ENCODE measurements around the gene GIT1. TPM values are rescaled to one million over a fixed set of nuclear protein-coding genes. Genes with fewer than 3 reads are reported as not detected.

Gene GIT1
- total and polyA plus RNA-seq, 2 experiments from 2014 or later, result 37.5 to 52.1 TPM

DNA sequence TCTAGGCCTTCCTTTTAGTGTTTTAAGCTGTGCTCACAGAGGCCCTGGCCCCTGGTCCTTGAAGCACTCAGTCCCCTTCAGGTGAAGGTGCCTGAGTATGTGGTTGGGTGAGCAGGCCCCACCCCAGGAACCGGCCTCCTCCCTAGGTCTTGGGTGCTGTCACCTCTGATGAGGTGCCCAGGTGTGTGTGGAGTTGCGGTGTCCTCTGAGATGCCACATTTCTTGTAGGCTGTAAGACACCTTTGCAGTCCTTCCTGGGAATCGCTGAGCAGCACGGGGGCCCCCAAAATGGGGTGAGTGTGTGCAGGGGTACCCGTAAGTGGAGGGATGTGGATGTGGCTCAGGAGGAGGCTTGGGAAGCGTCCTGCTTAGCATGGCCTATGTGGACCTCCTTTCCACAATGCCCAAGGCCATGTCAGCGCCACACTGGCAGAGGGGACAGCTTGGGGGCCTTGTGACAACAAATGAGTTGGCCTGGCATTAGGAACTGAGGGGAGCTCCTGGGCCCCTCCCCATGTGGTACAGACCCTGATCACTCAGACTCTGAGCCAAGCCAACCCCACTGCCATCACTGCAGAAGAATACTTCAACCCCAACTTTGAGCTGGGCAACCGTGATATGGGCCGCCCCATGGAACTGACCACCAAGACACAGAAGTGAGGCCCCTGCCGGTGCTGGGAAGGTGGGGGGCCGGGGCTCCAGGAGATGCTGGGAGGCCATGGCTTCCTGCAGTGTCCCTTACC lies 22.1 kb upstream of the GIT1 start:
- no peak overlapping the region for H3K4me3 ChIP-seq
- TF ChIP-seq, protein P1, sequence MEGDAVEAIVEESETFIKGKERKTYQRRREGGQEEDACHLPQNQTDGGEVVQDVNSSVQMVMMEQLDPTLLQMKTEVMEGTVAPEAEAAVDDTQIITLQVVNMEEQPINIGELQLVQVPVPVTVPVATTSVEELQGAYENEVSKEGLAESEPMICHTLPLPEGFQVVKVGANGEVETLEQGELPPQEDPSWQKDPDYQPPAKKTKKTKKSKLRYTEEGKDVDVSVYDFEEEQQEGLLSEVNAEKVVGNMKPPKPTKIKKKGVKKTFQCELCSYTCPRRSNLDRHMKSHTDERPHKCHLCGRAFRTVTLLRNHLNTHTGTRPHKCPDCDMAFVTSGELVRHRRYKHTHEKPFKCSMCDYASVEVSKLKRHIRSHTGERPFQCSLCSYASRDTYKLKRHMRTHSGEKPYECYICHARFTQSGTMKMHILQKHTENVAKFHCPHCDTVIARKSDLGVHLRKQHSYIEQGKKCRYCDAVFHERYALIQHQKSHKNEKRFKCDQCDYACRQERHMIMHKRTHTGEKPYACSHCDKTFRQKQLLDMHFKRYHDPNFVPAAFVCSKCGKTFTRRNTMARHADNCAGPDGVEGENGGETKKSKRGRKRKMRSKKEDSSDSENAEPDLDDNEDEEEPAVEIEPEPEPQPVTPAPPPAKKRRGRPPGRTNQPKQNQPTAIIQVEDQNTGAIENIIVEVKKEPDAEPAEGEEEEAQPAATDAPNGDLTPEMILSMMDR (IDR thresholded peaks at IDR 0.05; ENCODE audit: low read depth, low read length), result no peak
- no peak for DNase-seq (ENCODE audit: low read depth in 1 of 2, low spot score in 1 of 2)
- no peaks in the 10 kb centered on the region for H3K36me3 ChIP-seq
- H3K27me3 ChIP-seq, result peaks cover 7% of the 10 kb centered on the region
- no peaks in the 10 kb centered on the region for H3K4me1 ChIP-seq (ENCODE audit: low read depth)
- no peak overlapping the region for H3K27ac ChIP-seq
- H3K9me3 ChIP-seq (ENCODE audit: low read depth), result no peaks in the 10 kb centered on the region

DNA sequence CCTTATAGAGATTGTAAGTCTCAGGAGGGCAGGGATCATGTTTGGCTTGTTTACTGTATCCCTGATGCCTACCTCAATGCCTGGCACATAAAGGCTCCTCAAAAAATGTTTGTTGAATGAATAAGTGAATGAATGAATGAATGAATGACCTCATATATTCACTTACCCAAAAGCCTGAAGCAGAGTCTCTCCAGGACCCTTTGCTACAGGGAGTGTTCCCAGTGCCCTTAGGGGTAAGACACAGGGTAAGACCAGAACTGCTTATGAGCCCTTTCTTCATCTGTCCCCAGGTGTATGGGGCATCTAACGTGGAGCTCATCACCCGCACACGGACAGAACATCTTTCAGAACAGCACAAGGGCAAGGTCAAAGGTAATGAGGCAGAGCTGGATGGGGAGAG lies 20.9 kb upstream of the GIT1 start:
- no peak for DNase-seq (ENCODE audit: low read depth in 1 of 2, low spot score in 1 of 2)
- H3K27ac ChIP-seq, result no peak overlapping the region
- TF ChIP-seq, protein P1 (IDR thresholded peaks at IDR 0.05; ENCODE audit: low read depth, low read length), result no peak

DNA sequence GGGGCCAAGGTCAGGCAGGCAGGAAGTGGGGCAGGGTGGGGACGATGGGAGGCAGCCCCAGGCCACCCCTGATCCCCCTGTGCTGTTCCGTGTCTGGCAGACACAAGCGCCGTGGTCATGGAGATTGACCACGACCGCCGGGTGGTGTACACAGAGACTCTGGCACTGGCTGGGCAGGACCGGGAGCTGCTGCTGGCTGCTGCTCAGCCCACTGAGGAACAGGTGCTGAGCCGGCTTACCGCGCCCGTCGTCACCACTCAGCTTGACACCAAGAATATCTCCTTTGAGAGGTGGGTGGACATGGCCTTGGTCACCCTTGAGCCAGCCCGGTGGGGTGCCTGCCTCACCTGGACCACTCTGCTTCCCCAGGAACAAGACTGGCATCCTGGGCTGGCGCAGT lies 19.5 kb upstream of the GIT1 start:
- TF ChIP-seq, protein P1 (IDR thresholded peaks at IDR 0.05; ENCODE audit: low read depth, low read length), result no peak
- DNase-seq (ENCODE audit: low read depth in 1 of 2, low spot score in 1 of 2), result no peak
- Histone ChIP-seq H3K9me3 (ENCODE audit: low read depth) (no peaks in the 10 kb centered on the region), H3K36me3 (no peaks in the 10 kb centered on the region), H3K27me3 (no peaks in the 10 kb centered on the region), H3K27ac (no peak overlapping the region), H3K4me3 (no peak overlapping the region), H3K4me1 (ENCODE audit: low read depth) (no peaks in the 10 kb centered on the region)

More for the DNA sequence above, 20.9 kb upstream of the GIT1 start:
- Histone ChIP-seq H3K36me3 (no peaks in the 10 kb centered on the region), H3K9me3 (ENCODE audit: low read depth) (no peaks in the 10 kb centered on the region), H3K4me3 (no peak overlapping the region), H3K27me3 (no peaks in the 10 kb centered on the region), H3K4me1 (ENCODE audit: low read depth) (no peaks in the 10 kb centered on the region)

DNA sequence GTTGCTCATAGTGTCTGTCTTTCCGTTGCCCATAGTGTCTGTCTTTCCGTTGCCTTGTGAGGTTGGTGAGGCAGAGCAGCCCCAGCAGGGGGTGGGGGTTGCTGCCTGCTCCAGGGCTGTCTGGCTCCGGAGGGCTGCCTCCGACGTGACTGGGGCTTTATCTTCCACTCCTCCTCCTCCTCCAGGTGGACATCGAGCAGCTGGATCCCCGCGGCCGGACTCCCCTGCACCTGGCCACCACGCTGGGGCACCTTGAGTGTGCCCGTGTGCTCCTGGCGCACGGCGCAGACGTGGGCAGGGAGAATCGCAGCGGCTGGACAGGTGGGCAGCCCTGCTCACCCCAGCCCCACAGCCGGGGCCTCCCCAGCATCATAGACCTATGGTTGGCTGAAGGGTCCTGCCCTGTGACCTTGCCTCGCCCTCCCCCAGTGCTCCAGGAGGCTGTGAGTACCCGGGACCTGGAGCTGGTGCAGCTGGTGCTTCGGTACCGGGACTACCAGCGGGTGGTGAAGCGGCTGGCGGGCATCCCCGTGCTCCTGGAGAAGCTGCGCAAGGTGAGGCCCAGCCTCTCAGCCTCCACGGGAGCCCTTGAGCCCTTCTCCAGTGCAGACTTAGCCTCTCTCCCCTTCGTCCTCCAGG lies 18.2 kb upstream of the GIT1 start:
- H3K4me1 ChIP-seq (ENCODE audit: low read depth), result no peaks in the 10 kb centered on the region
- no peak overlapping the region for H3K4me3 ChIP-seq
- H3K27ac ChIP-seq, result no peak overlapping the region
- H3K36me3 ChIP-seq, result no peaks in the 10 kb centered on the region
- no peaks in the 10 kb centered on the region for H3K9me3 ChIP-seq (ENCODE audit: low read depth)
- no peak for DNase-seq (ENCODE audit: low read depth in 1 of 2, low spot score in 1 of 2)
- H3K27me3 ChIP-seq, result no peaks in the 10 kb centered on the region
- TF ChIP-seq, protein P1 (IDR thresholded peaks at IDR 0.05; ENCODE audit: low read depth, low read length), result no peak

DNA sequence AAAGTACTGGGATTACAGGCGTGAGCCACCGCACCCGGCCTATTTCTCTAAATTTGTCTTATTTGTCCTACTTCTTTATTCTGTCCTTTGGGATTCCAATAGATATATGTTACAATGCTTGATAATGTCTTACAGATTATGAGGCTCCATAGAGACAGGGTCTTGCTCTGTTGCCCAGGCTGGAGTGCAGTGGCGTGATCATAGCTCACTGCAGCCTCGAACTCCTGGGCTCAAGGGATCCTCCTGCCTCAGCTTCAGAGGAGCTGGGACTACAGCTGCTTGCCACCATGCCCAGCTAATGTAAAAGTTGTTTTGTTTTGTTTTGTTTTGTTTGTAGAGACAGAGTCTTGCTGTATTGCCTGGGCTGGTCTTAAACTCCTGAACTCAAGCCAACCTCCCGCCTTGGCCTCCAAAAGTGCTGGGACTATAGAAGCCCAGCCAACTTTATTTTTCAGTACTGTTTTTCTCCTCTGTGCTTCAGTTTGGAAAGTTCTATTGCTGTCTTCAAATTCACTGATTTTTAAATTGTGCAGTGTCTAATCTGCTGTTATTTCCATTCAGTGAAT lies 13.7 kb upstream of the GIT1 start:
- TF ChIP-seq, protein P1 (IDR thresholded peaks at IDR 0.05; ENCODE audit: low read depth, low read length), result no peak
- no peak for DNase-seq (ENCODE audit: low read depth in 1 of 2, low spot score in 1 of 2)
- Histone ChIP-seq H3K27me3 (no peaks in the 10 kb centered on the region), H3K4me3 (no peak overlapping the region), H3K9me3 (ENCODE audit: low read depth) (no peaks in the 10 kb centered on the region), H3K36me3 (no peaks in the 10 kb centered on the region), H3K4me1 (ENCODE audit: low read depth) (no peaks in the 10 kb centered on the region), H3K27ac (no peak overlapping the region)
